Middle frontal gyrus (tissue), 1 donor: Measurements from ENCODE around the gene ZNF827.

Source experiments
- DNase-seq: peaks from one replicate; pipeline ENCODE4 v3.0.0-alpha.2; 2015; ENCODE audit warnings: low spot score; ENCODE audit errors: extremely low spot score

ZNF827 gene

GRCh38 chr4:145887241-145887991 is 51.2 kb downstream of the ZNF827 start:
- no peak for DNase-seq

GRCh38 chr4:145886871-145887240 is 51.8 kb downstream of the ZNF827 start:
- no peak for DNase-seq

- no peak for DNase-seq
These were observed 53.0 kb downstream of the ZNF827 start for GRCh38 chr4:145885666-145886065.

- DNase-seq = no peak
These were observed 53.8 kb downstream of the ZNF827 start for GRCh38 chr4:145884775-145885174.

- DNase-seq = no peak
These were observed 55.4 kb downstream of the ZNF827 start for GRCh38 chr4:145883101-145883694.

GRCh38 chr4:145882604-145883003 is 56.0 kb downstream of the ZNF827 start:
- DNase-seq = peak; percentile 67

GRCh38 chr4:145881989-145882388 is 56.6 kb downstream of the ZNF827 start:
- no peak for DNase-seq

GRCh38 chr4:145881576-145881975 is 57.0 kb downstream of the ZNF827 start:
- DNase-seq = no peak

GRCh38 chr4:145880355-145880960 is 58.2 kb downstream of the ZNF827 start:
- DNase-seq = no peak

GRCh38 chr4:145879598-145879997 is 59.0 kb downstream of the ZNF827 start:
- no peak for DNase-seq

GRCh38 chr4:145878501-145879435 is 59.9 kb downstream of the ZNF827 start:
- no peak for DNase-seq

GRCh38 chr4:145876531-145877180 is 62.0 kb downstream of the ZNF827 start:
- DNase-seq = no peak

- no peak for DNase-seq
These were observed 64.7 kb downstream of the ZNF827 start for GRCh38 chr4:145873901-145874300.

GRCh38 chr4:145871209-145871608 is 67.4 kb downstream of the ZNF827 start:
- DNase-seq = no peak

- DNase-seq = no peak
These were observed 68.2 kb downstream of the ZNF827 start for GRCh38 chr4:145870155-145871020.

GRCh38 chr4:145868637-145869409 is 69.8 kb downstream of the ZNF827 start:
- DNase-seq = no peak

GRCh38 chr4:145867406-145867805 is 71.2 kb downstream of the ZNF827 start:
- DNase-seq = no peak

GRCh38 chr4:145866991-145867390 is 71.6 kb downstream of the ZNF827 start:
- DNase-seq = no peak

GRCh38 chr4:145865274-145865941 is 73.2 kb downstream of the ZNF827 start:
- no peak for DNase-seq
